ENCODE results near the gene CRYL1.

DNA sequence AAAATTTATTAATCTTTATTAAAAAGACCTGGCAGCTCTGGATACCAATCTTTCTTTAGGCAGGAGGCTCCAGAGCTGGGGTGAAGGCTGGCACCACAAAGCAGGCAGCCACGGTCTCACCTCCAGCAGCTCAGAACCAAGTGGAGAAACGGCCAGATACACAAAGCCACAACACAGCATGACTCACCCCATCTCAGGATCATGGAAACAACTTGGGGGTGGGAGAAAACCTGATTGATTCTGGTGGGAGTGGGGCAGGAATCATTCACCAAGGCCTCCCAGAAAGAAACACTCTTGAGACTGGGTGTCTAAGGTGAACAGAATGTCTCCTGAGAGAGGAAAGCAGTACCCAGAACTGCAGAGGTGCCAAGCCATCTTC lies 64.2 kb downstream of the CRYL1 start:
- TF ChIP-seq, protein P1, sequence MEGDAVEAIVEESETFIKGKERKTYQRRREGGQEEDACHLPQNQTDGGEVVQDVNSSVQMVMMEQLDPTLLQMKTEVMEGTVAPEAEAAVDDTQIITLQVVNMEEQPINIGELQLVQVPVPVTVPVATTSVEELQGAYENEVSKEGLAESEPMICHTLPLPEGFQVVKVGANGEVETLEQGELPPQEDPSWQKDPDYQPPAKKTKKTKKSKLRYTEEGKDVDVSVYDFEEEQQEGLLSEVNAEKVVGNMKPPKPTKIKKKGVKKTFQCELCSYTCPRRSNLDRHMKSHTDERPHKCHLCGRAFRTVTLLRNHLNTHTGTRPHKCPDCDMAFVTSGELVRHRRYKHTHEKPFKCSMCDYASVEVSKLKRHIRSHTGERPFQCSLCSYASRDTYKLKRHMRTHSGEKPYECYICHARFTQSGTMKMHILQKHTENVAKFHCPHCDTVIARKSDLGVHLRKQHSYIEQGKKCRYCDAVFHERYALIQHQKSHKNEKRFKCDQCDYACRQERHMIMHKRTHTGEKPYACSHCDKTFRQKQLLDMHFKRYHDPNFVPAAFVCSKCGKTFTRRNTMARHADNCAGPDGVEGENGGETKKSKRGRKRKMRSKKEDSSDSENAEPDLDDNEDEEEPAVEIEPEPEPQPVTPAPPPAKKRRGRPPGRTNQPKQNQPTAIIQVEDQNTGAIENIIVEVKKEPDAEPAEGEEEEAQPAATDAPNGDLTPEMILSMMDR (IDR thresholded peaks at IDR 0.05): no peak
- TF ChIP-seq POLR2A (IDR thresholded peaks at IDR 0.05) (no peak), POLR2AphosphoS5 (IDR thresholded peaks at IDR 0.05) (no peak), EP300 (IDR thresholded peaks at IDR 0.05; ENCODE audit: low read depth) (no peak)

Measured in transverse colon (tissue), 4 donors.